Bronchus fibroblast of lung (primary cell): ENCODE measurements around the gene ENDOG. TPM values are rescaled to one million over a fixed set of nuclear protein-coding genes. Genes with fewer than 3 reads are reported as not detected.

Source experiments
- total RNA-seq: library from RNA; depleted of rRNA; stranded (reverse); fragments of >200 nt; gene quantifications from 2 replicates; pipeline ENCODE4 v1.2.3, GENCODE V29; 2015

Gene ENDOG
- total RNA-seq, result 26.2 and 26.6 TPM in 2 replicates

DNA sequence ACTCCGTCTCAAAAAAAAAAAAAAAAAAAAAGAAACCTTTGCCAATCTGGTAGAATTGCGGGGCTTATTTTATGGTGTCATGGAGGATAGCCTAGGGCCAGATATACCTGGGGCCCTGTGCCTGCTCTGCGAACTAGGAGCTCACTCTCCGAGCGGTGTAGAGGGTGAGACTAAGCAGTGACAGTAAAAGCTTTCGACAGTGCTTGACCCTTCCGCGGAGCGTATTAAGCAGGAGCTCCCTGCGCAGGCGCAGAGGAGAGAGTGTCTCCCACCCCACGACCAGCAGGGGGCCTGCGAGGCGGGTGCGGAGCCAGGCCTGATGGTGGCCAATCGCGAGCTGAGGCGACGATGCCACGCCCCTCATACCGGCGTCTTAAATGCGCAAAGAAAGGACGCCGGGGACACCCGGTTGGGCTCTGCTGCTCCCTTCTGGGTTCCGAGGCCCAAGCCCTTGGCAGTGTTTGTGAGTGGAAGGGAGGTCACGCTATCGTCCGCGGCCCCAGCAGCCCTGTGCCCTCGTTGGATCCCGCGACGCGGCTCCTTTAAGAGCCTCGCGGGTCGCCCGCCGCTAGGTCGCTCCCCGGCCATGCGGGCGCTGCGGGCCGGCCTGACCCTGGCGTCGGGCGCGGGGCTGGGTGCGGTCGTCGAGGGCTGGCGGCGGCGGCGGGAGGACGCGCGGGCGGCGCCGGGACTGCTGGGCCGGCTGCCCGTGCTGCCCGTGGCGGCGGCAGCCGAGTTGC, at the start of gene ENDOG:
ENDOG (plus strand) TSS at position 402 of the 740 bp plus-strand sequence; CDS start at position 587, 185 bp downstream.

DNA sequence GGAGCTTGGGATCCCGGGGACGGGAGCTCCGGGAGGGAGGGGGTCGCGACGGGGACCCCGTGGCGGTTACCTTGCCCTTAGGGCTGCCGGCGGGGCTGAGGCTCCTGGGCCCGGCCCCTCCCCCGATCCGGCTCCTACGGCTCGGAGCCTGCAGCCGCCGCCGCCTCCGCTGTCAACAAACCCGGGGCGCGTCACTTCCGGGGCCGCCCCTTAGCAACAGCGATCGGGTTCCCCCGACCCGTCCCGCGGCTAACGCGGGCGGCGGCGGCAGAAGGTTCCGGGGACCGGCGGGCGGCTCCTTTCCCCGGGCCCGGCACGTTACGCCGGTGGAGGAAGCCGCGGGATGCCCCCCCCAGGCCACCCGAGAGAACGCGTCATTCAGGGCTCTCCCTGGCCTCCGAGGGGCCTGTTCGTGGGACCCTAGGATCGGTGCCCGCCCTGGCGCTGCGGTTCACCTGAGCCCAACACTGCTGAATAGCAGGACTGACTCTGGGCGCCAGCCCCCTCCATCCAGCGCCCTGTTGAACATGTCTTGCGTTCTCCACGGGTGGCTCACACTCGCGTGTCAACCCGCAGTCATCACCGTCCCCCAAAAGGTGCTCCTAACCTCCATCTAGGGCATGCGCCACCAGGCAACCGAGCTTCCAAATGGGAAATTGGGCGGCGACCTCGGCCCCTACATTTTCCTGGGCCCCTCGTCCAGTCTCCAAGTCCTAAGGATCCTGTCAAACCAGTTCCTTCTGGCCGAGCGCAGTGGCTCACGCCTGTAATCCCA, 46.4 kb upstream of the ENDOG start, which contains the start of gene ZER1:
ZER1 (minus strand) TSS at position 183 of the 775 bp plus-strand sequence. CDS start 16,362 bp downstream, outside the sequence.

GRCh38 chr9:128786681-128787601, 31.4 kb upstream of the ENDOG start, which contains the start of gene TBC1D13:
Gene TBC1D13, plus strand, starts transcription at chr9:128787253. Its CDS starts 101 bp downstream, at chr9:128787354.

DNA sequence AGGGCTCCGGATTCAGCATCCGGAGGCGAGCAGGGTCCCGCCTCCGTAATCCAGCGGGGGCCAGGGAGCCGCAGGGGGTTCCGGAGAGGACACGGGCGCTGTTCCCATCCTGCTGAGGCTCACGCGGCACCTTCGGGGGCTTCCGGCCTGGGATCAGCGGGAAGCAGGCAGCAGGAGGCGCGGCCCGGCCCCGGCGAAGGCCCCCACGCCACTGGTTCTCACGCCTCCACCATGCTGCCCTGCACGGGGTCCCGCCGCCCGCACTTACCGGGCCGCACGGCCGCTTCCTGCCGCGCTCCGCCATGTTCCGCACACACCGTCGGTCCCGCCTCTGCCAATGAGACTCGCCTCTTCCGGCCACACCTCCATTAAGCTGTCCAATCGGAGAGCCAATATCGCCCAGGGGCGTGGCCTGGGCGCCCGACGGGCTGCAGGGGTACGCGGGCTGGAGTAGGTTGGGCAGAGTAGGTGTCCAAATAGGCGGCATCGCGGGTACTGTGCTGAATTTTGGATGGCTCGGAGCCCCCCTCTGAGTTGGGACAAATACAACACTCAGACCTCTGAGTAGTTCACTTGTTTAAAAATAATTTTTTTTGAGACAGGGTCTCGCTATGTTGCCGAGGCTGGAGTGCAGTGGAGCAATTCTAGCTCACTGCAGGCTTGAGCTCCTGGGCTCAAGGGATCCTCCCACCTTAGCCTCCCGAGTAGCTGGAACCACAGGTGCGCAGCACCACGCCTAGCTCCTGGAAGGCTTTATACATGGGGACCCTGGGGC, 11.4 kb downstream of the ENDOG start, which contains the start of gene SPOUT1:
SPOUT1 (minus strand) TSS at position 318 of the 775 bp plus-strand sequence; CDS start at position 304, 14 bp downstream.

Other genes starting within 250 kb of the ENDOG start
- gene DYNC2I2, start 161.7 kb upstream of the ENDOG start, total RNA-seq, result 112 and 122 TPM in 2 replicates
- 270 and 352 TPM in 2 replicates for gene SET, start 129.3 kb upstream of the ENDOG start, total RNA-seq
- gene PKN3, start 116.0 kb upstream of the ENDOG start, total RNA-seq, result 10.3 and 10.4 TPM in 2 replicates
- 87.3 and 88.4 TPM in 2 replicates for gene ZDHHC12, start 94.4 kb upstream of the ENDOG start, total RNA-seq
- gene ZER1, start 46.6 kb upstream of the ENDOG start, total RNA-seq, result 25.9 and 31.6 TPM in 2 replicates
- 10.8 and 12.3 TPM in 2 replicates for gene TBC1D13, start 31.2 kb upstream of the ENDOG start, total RNA-seq
- gene SPOUT1, start 11.3 kb downstream of the ENDOG start, total RNA-seq, result 33.1 and 35.7 TPM in 2 replicates
- 10.8 and 14.7 TPM in 2 replicates for gene KYAT1, start 63.5 kb downstream of the ENDOG start, total RNA-seq
- gene LRRC8A, start 63.6 kb downstream of the ENDOG start, total RNA-seq, result 43.7 and 51.4 TPM in 2 replicates
- 15.9 and 19.0 TPM in 2 replicates for gene PHYHD1, start 102.5 kb downstream of the ENDOG start, total RNA-seq
- 22.9 and 28.7 TPM in 2 replicates for gene DOLK, start 129.1 kb downstream of the ENDOG start, total RNA-seq
- 35.5 and 38.1 TPM in 2 replicates for gene NUP188, start 129.2 kb downstream of the ENDOG start, total RNA-seq
- gene SH3GLB2, start 209.8 kb downstream of the ENDOG start, total RNA-seq, result 38.5 and 45.9 TPM in 2 replicates
- gene MIGA2, start 218.1 kb downstream of the ENDOG start, total RNA-seq, result 11.9 and 14.3 TPM in 2 replicates